Thyroid gland (tissue), 4 donors: ENCODE measurements around the gene LHPP.

ENCODE experiments used
- CTCF ChIP-seq, 6 experiments: fragments of 200-600 bp in 3 of 6; fragments of 450-650 bp in 3 of 6; sonication (generic) in 3 of 6; IDR thresholded peaks; one replicate each; pipeline ENCODE4 v1.5.1; 2016 to 2019; ENCODE audit warnings: antibody characterized with exemption in 6 of 6, mild to moderate bottlenecking in 2 of 6, inconsistent platforms in 1 of 6, moderate library complexity in 1 of 6
- POLR2A ChIP-seq, 2 donors: fragments of 450-650 bp; IDR thresholded peaks; one replicate each; pipeline ENCODE4 v1.6.1; 2017; ENCODE audit warnings: antibody characterized with exemption in 2 of 2, mild to moderate bottlenecking in 2 of 2, moderate library complexity in 1 of 2

GRCh38 chr10:124529661-124530214 lies 68.1 kb downstream of the LHPP start:
- TF ChIP-seq CTCF (IDR thresholded peaks at IDR 0.05) (no peak), POLR2A (IDR thresholded peaks at IDR 0.05) (no peak)
